GM12892 (cell line): ENCODE data around the gene DEF6.

Experiments
- POLR2A ChIP-seq: IDR thresholded peaks from 2 replicates; pipeline ENCODE4 v1.6.1; 2011; ENCODE audit warnings: low read depth, low read length, control low read depth
- POLR2AphosphoS5 ChIP-seq: IDR thresholded peaks from 2 replicates; pipeline ENCODE4 v1.6.1; 2011; ENCODE audit warnings: low read depth, low read length, control low read depth
- TAF1 ChIP-seq: IDR thresholded peaks from 2 replicates; pipeline ENCODE4 v1.6.1; 2011; ENCODE audit warnings: low read depth, mild to moderate bottlenecking, control low read depth, low read length, borderline replicate concordance

GRCh38 chr6:35287671-35288396 is 9.8 kb upstream of the DEF6 start:
- TF ChIP-seq POLR2A (no peak), POLR2AphosphoS5 (no peak), TAF1 (no peak)
